ENCODE results near the gene ANKMY1. TPM values are rescaled to one million over a fixed set of nuclear protein-coding genes. Genes with fewer than 3 reads are reported as not detected.

ANKMY1 gene
- total and polyA plus RNA-seq, 2 experiments from 2014 or later = 2.3 to 8.9 TPM

GRCh38 chr2:240450532-240451107 lies 107.2 kb downstream of the ANKMY1 start (continued):
- TF ChIP-seq ZNF462 (CRISPR knock-in tag; IDR thresholded peaks at IDR 0.05) (no peak), ZNF331 (CRISPR knock-in tag; IDR thresholded peaks at IDR 0.05; ENCODE audit: low read depth) (no peak), EZH2 (IDR thresholded peaks at IDR 0.05; ENCODE audit: low read depth, unreplicated experiment) (no peak), ZNF114 (CRISPR knock-in tag; IDR thresholded peaks at IDR 0.05) (no peak), NANOG (IDR thresholded peaks at IDR 0.05; ENCODE audit: borderline replicate concordance) (no peak), CREB1 (CRISPR knock-in tag; IDR thresholded peaks at IDR 0.05; ENCODE audit: low read depth) (no peak), STAT1 (IDR thresholded peaks at IDR 0.05; ENCODE audit: unreplicated experiment) (no peak), ETS1 (IDR thresholded peaks at IDR 0.05) (no peak), EZH2phosphoT487 (IDR thresholded peaks at IDR 0.05; ENCODE audit: unreplicated experiment) (no peak)
